HG03571 (cell line): ENCODE data around the gene TBC1D8.

ENCODE experiments used
- ATAC-seq: cut with Tn5 transposase; IDR thresholded peaks from one replicate; pipeline ENCODE4 v1.9.1; 2021; ENCODE audit not compliant: unreplicated experiment

TBC1D8 gene

DNA sequence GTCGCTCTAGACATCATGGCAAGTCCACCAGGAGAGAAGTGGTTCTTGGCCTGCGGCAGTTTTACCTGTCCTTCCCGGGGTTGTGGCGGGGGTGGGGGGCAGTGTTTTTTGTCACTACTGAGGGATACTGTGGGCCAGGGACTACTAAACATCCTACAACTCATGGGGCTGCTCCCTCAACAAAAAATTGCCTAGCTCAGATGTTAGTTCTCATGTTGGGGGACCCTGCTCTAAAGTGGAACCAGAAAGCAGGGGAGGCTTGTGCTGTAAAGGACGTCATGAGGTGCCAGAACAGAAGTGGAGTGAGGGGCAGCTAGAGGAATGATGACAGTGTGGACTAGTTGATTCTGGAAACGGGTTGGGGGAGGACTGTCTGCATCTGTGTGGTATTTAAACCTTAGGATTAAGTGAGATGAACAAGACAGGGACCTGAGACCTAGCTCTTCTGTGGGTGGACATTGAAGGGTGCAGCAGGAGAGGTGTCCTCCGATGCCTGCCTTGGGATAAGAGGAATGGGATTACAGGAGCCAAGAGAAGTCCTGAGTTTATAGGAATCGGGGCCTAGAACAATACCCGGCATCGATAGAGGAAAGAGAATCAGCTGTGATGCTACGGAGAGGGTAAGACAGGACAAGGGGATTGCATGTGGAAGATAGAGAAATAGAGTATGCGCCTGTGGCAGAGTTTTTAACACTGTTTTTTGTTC, 146.4 kb downstream of the TBC1D8 start:
- no peak for ATAC-seq

DNA sequence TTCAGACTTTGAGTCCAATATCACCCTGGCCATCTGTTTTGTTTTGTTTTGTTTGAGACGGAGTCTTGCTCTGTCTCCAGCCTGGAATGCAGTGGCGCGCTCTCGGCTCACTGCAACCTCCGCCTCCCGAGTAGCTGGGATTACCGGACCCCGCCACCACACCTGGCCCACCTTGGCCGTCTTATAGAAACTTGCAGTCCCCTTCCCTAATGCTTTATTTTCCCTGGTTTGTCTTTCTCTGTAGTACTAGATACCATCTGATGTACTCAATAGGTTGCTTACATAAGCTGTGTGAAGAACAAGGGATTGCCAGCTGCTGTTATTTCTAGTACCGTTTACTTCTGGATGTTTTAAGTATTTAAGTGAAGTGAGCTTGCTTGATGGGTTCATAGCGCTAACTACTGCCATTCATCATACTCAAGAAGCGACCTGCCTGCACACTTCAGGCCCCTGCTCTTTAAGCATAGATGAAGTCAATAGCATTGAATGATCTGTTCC, 147.9 kb downstream of the TBC1D8 start:
- no peak for ATAC-seq

DNA sequence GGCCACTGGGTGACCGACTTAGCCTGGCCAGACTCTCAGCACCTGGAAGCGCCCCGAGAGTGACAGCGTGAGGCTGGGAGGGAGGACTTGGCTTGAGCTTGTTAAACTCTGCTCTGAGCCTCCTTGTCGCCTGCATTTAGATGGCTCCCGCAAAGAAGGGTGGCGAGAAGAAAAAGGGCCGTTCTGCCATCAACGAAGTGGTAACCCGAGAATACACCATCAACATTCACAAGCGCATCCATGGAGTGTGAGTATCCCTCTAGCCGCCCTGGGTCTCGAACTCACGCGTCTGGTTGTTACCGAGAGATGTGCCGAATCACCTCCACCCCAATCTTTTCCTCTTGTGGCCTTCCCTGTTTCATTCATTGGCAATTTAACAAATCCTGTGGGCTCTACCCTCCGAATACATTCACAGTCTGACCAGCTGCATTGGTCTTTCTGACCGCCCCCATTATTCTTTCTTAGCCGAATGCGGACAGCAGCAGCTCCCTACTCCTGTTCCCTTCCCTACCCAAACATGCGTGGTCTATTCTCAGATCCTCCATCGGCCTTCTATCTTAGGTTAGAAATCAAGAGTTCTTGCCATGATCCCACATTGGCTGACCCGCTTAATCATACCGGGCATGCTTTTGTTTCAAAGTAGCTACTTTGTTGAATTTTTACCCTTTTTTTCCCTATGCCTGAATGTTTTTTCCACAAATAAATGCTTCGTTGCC, 148.5 kb downstream of the TBC1D8 start:
- no peak for ATAC-seq

DNA sequence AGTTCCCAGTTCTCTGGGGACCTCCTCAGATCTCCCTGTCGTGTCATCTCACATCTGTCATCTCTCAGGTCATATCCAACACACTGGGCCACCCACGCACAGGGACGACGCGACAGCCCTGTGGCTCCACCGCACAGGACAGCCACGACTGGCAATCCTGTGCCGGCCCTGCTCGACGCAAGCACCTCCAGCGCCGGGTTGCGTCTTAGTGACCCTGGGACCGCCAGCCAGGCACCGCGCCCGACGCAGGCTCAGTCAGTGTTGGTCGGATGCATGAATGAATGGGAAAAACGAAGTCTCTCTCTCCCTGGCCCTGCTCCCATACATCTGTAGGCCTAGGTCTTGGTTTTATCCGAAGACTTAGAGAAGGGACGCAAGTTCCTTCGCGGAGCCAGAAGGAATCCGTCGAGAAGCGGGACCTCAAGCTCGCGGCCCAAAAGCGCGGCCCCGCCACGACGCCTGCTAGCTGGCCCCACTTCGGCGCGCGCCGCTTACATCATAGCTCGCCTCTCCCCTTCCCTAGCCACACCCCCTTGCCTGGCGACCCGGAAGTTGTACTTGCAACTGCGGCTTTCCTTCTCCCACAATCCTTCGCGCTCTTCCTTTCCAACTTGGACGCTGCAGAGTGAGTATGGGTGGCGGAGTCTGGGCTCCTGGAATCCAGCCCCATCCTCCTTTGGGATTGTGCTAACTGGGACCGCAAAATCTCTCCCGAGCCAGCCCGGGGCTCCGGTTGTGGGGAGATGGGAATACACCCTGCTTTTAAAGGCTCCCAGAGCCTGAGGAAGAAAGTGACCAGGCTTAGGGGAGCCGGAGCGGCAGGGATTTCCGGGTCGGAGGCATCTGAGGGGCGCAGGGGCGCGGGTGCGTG, 149.3 kb downstream of the TBC1D8 start, which contains the start of gene RPL31:
Gene RPL31 (plus strand): TSS at position 599 of the 871 bp plus-strand sequence. CDS start 413 bp downstream, outside the sequence.
- ATAC-seq, result peak; percentile 96

DNA sequence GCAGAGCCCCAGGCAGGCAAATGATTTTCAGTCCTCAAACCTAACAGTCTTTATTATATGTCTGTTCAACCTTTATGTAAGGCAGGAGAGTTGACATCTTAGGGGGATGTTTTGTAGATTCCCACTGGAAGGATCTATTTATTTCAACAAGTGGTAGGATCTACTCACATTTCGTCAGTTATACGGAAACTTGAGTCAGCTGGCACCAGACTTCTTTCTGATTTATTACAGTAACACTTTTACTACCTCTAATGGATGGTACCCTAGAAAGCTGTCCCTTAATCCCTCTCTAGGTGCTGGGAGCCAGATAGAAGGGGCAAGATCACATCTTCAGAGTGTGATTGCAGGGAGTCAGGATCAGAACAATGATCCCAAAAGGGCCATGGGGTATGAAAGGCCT, 151.2 kb downstream of the TBC1D8 start:
- no peak for ATAC-seq

DNA sequence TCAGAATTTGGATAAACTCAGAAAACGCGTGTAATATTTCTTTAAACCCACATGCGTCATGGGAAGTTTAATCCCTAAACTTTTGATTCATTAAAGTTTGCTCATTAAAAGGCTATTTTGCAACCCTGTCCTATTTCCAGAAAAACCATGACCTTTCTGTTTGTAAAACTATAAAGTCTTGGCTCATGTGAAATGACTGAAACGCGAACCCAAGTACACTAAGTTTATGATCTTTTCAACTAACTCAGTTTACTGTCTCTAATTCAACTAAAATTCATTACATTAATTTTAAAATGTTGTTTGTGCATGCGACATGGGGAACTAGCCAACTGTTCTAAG, 153.0 kb downstream of the TBC1D8 start:
- ATAC-seq, result no peak

DNA sequence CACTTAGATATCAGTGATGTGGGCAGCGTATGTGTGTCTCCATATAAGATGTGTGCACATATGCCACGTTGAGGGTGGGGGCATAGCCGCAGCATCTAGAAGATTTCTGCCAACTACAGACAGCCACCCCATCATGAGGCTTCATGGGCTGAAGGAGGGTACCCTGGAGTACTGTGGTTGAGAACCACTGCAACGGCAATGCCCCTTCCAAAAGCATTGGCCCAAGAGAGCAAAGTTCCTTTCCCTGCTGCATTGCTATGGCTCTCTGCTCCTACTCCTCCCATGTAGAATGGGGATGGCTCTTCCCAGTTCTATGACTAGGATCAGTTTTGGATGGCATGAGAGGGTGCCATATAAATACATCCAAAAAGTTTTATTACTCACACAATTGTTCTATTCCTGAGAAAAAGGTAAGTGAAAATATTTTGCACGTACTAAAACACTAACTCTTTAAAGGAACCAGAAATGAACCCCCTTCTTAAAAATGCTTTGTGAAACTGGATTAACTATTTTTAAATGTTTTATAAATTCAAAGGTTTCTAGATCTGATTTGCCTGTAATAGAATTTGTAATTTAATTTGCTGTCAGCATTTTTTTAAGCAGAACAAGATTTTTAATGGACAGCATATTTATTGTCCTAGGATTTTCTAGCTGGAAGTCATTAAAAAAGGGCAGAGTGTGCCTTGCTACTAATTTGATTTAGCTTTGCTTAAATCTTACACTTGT, 153.5 kb downstream of the TBC1D8 start:
- no peak for ATAC-seq

DNA sequence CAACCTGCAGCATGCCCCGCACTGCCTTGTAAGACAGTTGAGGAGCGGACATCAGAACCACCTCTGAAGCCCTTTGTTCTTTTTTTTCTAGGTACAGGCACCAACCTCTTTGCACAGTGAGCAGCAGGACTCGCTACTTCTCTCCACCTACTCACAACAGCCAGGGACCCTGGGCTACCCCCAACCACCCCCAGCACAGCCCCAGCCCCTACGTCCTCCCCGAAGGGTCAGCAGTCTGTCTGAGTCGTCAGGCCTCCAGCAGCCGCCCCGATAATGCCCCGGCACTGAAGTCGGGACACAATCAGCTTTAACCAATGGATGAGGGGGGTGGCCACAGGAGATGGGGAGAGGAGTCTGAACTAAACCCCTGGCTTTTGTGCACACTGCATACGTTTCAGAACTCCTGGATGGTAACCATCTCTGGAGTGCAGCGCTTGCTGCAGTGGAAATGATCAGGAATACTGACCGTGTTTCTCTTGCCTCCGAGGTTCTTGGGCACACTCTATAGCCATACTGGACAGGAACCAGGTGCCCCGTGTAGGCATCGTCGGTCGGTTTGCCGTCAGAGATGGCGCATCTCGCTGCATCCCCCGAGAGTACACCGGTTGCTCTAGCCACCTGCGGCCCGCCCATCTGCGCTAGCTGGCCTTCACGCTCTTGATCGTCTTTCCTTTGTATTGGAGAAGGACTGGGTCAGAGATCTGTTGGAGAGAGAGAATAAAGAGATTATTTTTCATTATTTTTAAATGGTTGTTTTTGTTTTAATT, 155.7 kb downstream of the TBC1D8 start:
- ATAC-seq, result no peak

DNA sequence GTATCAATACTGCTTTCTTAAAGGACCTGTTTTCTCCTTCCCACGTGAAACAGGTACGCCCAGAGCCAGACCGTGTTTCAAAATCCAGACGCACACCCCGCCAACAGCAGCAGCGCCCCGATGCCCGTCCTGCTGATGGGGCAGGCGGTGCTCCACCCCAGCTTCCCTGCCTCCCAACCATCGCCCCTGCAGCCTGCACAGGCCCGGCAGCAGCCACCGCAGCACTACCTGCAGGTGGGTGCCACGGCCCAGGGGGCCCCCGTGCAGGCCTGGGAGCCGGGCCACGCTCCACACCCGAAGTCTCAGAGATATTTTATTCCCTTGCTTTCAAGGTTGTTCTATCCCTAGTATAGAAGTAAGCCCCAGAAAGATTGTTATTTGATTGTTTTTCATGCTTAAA, 157.9 kb downstream of the TBC1D8 start:
- ATAC-seq, result no peak

DNA sequence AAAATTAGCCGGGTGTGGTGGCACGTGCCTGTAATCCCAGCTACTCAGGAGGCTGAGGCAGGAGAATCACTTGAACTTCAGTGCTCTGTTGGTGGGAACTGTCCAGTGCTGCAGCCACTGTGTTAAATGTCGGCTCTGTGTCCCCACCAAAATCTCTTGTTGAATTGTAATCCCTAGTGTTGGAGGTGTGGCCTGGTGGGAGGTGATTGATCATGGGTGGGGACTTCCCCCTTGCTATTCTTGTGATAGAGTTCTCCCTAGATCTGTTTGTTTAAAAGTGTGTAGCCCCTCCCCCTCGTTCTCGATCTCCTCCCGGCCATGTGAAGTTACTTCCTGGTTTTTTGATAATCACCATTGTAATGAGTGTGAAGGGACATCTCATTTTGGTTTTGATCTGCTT, 158.9 kb downstream of the TBC1D8 start:
- ATAC-seq, result no peak

DNA sequence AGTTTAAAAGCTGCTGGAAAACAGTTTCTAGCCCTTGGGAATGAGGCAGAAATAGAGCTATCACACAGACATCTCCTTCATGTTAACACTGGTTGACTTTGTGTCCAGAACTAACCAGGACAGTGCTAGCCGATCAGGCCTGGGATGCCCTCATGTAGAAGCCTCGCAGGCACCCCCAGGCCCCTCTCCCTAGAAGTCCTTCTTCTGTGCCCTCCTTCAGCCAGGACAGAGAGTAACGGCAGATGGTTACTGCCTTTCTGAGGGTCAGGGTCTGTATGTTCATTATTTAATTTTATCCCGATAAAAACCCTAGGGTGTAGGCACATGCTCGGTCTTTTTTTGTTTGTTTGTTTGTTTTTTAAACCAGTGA, 159.8 kb downstream of the TBC1D8 start:
- ATAC-seq, result no peak

DNA sequence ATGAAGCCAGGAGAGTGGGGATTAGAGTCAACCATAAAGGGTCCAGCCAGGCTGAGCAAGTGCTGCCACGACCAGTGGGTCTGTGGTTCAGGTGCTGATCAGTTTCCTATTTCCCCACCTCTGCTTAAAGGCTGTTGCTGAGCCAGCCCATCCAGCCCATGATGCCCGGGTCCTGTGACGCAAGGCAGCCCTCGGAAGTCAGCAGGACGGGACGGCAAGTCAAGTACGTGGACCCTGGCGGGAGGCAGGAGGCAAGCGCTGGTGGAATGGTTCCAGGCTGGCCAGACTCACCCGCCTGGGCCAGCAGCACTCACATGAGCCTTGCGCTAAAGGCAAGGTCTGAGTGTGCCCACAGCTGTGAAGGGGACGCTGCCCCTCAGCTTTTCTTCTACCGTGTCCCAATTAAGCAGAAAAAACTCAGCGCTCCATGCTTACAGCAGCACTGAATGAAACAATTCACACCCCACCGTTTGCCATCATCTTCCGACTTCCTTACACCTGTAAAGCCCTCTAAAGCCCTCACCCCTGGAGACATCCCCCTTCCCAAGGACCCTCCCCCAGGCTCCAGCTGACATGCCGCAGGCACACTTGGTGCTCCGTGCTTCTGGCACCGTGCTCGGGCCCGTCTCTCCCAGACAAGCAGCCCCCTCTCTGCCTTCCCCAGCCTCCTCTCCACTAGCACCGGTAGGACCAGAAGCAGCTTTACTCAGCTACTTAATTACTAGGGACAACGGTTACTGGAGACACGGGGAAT, 160.4 kb downstream of the TBC1D8 start:
- no peak for ATAC-seq

DNA sequence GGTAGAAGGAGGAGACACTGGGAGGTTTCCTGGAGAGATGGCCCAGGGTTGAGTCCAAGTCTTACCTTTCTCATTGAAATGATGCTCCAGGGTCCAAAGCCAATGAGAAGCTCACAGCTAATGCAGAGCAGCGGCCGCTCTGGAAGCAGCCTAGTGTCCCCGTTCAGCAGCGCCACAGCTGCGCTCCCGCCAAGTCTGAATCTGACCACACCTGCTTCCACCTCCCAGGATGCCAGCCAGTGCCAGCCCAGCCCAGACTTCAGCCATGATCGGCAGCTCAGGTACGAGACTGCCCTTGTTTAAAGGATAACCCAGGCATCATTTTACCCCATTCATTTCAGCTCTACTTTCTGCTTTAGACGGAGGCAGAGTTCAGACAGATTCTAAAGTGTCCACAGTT, 161.0 kb downstream of the TBC1D8 start:
- ATAC-seq, result no peak

DNA sequence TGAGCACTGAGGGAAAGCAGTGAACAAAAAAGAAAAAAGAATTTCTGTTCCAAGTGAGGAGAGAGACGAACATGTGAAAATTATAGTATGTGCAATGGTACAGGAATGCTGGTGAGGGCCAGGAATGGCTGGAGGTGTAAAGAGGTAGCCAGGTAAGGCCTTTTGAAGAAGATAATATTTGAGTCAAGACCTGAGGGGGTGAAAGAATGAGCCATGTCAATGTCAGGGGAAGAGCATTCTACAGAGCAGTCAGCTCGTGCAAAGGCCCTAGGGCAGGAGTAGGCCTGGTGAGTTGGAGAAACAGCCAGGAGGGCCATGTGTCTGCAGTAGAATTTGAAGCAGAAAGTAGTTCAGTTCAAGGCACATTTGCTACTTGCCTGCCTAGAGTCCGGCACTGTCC, 161.5 kb downstream of the TBC1D8 start:
- no peak for ATAC-seq

DNA sequence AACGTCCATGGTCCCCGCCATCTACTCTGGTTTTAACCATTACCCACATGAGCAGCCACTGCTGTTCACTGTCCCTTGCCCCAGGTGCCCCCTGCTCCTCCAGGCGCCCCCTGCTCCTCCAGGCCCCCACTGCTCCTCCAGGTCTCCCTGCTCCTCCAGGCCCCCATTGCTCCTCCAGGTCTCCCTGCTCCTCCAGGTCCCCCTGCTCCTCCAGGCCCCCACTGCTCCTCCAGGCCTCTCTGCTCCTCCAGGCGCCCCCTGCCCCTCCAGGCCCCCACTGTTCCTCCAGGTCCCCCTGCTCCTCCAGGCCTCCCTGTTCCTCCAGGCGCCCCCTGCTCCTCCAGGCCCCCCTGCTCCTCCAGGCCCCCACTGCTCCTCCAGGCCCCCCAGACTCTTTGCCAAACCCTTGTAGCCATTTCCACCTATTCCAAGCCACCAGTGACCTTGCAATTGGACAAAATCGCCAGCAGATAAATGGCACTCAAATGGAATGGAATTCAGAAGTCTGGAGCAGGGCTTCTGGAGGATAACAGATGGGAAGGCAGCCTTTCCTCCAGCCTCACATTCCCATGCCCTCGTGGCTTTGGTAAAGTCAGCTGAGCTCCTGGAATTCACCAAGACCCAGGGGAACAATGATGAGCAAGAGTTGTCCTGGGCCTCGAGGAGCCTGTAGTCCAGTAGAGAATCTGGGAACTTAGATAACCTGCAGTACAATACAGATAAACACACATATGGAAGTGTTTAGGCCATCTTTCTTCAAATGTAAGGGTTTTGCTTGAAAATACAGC, 162.4 kb downstream of the TBC1D8 start:
- no peak for ATAC-seq

DNA sequence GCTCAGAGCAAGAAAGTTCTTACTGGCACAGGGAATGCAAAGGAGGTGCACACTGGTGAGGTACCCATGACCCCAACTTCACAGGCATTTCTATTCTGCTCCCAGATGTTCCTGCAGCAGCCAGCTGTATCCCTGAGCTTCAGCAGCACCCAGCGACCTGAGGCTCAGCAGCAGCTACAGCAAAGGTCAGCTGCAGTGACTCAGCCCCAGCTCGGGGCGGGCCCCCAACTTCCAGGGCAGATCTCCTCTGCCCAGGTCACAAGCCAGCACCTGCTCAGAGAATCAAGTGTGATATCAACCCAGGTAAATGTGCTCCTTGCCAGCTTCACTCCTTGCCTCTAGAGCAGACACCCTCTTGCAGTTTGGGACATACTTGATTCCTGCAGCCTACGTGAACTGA, 163.2 kb downstream of the TBC1D8 start:
- no peak for ATAC-seq

DNA sequence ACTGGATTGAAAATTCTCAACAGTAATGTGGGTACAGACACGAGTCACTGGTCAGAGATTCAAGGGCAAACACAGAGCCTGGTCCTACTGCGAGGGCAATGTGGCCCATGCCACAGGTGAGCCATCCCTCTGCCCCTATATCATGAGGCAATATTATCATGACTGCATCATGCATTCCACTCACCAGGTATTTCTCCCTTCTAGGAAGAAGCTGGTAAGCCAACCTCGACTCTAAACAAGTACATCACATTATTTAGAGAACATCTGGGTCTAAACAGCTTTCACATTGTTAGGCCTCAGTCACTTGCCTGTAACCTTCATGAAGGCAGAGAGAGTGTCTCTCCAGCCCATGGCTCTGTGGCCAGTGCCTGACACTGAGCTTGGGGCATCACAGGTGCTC, 163.6 kb downstream of the TBC1D8 start:
- no peak for ATAC-seq

DNA sequence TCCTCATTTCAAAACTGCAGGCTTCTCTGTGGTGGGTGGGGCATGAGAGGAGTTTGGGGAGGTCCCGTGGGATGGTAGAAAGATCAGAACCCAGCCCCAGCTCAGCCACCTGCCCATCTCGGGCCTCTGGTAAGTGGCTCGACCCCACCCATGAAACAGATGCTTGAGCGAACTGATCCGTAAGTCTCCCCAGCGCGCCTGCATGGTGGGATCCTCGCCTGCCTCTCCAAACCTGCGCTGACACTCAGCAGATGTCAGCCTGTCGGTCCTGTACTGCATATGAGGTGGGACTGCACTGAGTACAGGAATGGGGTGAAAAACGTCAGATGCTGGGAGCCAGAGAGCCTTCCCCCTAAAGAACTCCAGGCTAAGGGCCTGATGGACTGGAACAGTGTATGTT, 165.0 kb downstream of the TBC1D8 start:
- ATAC-seq, result no peak

DNA sequence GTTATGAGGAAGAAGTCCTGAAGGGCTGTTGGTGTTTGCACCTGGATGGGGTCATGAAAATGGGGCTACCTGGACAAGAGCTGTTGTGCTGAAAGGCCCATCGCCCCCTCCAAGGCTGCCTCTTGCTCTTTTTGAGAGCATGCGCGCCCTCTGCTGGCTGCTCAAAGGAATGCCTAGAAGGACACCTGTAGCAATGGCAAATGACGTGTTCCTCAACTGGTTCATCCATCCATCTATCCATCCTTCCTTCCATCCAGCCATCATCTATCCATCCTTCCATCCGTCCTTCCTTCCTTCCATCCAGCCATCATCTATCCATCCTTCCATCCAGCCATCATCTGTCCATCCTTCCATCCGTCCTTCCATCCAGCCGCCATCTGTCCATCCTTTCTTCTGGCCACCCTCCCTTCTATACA, 166.3 kb downstream of the TBC1D8 start:
- ATAC-seq, result peak; percentile 59
